Measurements from ENCODE around the gene CACNA2D1.

Gene CACNA2D1

DNA sequence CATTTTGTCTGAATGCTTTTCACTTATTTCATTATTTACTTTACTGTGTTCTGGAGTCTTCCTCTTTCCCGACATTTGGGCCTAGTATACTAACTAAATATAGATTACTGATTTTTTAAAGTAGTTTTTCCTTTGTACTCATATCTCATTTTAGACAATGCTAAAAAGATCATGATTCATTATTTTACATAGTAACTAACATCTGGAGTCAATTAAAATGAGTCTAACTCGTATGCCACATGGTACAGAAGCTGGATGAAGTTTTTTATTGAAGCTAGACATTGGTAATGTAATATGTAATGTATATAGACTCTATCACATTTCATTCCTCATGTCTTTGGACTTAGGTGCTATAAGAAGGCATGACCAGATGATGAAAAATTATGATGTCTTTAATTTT lies 517.4 kb downstream of the CACNA2D1 start:
- no peak for DNase-seq

DNA sequence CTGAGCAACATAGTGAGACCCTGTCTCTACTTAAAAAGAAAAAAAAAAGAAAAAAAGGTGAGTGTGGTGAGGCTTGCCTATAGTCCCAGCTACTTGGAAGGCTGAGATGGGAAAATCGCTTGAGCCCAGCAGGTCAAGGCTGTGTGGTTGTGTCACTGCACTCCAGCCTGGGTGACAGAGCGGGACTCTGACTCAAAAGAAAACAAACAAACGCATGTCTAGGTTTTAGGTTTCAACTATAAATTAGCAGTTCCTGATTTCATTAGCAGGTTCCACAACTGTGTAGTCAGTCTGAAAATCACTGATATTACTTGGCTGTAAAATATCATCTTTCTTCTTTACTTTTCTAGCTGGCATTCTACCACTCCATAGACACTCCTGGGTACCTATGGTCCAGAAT lies 518.0 kb downstream of the CACNA2D1 start:
- no peak for DNase-seq

DNA sequence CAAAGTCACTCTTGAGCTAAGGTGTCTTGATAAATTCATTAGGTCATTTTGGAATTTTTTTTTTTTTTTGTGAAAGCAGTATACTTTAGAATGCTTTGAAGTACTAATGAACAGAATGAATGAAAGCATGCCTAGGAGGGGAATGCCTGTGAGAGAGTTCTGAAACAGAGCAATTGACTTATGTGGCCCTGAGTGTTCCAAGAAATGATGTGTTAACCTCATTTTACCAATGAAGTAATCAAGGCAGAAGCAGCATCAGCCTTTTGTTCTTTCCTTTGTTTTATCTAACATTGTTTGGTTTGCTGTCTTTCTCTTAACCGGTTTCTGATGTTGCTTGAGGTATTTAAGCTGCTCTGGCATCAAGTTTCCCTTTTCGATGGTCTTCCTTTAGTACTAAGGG lies 519.1 kb downstream of the CACNA2D1 start:
- no peak for DNase-seq

DNA sequence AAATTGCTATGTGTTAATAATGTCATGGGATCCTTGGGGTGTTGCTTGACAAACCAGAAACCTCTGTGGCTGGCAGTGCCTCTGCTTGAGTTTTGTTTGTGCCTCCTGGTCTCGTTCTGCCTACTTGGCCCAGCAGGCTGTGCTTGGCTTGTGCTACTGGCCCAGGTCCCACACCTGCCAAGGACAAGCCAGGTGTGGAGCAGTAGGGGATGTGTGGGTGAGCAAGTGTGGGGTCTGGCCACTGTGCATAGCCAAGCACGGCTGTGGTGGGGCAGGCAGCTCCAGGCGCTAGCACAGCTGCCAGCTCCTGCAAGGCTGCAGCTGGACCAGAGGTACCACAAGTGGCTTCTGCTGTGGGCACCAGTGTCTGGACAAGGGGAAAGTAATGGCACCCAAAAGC lies 524.1 kb downstream of the CACNA2D1 start:
- no peak for DNase-seq

DNA sequence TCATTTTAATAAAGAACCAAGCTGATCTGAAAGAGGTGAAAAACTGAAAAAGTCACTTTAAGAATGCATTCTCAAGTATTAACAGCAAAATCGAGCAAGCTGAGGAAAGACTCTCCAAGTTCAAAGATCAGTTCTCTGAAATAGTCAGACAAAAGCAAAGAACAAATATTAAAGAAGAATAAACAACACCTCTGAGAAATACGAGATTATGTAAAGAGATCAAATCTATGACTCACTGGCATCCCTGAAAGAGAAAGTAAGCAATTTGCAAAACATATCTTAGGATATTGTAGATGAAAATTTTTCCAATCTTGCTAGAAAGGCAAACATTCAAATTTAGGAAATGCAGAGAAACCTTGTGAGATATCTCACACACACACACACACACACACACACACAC lies 535.4 kb downstream of the CACNA2D1 start:
- no peak for DNase-seq

DNA sequence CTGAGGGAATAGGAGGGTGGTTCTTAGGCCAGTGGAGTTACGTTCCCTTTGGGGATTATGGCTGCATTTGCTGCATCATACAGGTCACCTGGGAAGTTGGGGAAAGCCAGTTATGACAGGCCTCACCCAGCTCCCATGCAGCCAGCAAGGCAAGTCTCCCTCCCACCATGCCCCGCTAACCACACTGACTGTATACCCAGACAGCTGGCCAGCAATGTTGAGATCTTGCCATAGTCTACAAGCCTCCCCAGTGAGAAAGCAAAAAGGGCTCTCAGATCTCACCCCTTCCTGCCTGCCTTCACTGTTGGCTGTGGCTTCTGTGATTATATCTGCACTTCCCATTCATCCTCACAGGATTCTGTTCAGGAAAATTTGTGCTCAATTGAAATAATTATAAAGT lies 540.5 kb downstream of the CACNA2D1 start:
- no peak for DNase-seq

DNA sequence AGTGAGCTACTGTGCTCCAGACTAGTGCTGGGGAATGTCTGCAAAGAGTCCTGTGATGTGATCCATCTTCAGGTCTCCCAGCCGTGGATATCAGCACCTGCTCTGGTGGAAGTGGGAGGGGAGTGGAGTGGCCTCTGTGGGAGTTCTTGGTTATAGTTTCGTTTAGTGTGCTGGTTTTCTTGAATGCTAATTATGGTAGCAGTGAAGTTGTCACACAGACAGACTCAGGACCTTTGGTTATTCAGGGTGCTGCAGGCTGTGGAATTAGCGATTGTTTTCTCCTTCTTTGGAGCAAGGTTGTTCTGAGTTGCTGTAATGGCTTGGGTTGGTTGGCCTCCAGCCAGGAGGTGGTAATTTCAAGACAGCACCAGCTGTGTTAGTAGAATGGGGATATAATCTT lies 541.0 kb downstream of the CACNA2D1 start:
- DNase-seq, result peak; percentile 11

All from MV-4-11 (cell line).